Liver (tissue), 3 donors: ENCODE measurements around the gene CLDN8.

Source experiments
- CTCF ChIP-seq: fragments of 150-350 bp; IDR thresholded peaks from 2 replicates; pipeline ENCODE4 v1.5.1; 2017; ENCODE audit warnings: improper control_type of control experiment, low read depth, low read length; ENCODE audit not compliant: missing input control
- EGR1 ChIP-seq, 2 donors: IDR thresholded peaks; 2 replicates each; pipeline ENCODE4 v1.6.1; 2016 to 2018; ENCODE audit warnings: antibody characterized with exemption in 2 of 2, low read depth in 2 of 2
- FOXA1 ChIP-seq: IDR thresholded peaks from 2 replicates; pipeline ENCODE4 v1.6.1; 2016; ENCODE audit warnings: antibody characterized with exemption
- GABPA ChIP-seq, 2 donors: IDR thresholded peaks in 1 of 2; conservative IDR thresholded peaks in 1 of 2; 2 replicates each; pipeline ENCODE4 v1.6.1; 2016; ENCODE audit warnings: antibody characterized with exemption in 2 of 2, mild to moderate bottlenecking in 1 of 2, moderate library complexity in 1 of 2
- JUND ChIP-seq, 2 donors: IDR thresholded peaks; 2 replicates each; pipeline ENCODE4 v1.6.1; 2016; ENCODE audit warnings: antibody characterized with exemption in 2 of 2
- MAX ChIP-seq: IDR thresholded peaks from 2 replicates; pipeline ENCODE4 v1.6.1; 2016; ENCODE audit warnings: antibody characterized with exemption
- RAD21 ChIP-seq, 2 donors: IDR thresholded peaks; 2 replicates each; pipeline ENCODE4 v1.6.1; 2016; ENCODE audit warnings: antibody characterized with exemption in 2 of 2, mild to moderate bottlenecking in 2 of 2
- SP1 ChIP-seq: IDR thresholded peaks from 2 replicates; pipeline ENCODE4 v1.6.1; 2018; ENCODE audit warnings: antibody characterized with exemption, mild to moderate bottlenecking
- TAF1 ChIP-seq: conservative IDR thresholded peaks from 2 replicates; pipeline ENCODE4 v1.6.1; 2016; ENCODE audit warnings: antibody characterized with exemption, mild to moderate bottlenecking
- YY1 ChIP-seq: IDR thresholded peaks from 2 replicates; pipeline ENCODE4 v1.6.1; 2016; ENCODE audit warnings: antibody characterized with exemption, mild to moderate bottlenecking
- TF ChIP-seq, protein P1 (sequence below): IDR thresholded peaks from 2 replicates; pipeline ENCODE4 v1.6.1; 2016; ENCODE audit warnings: antibody characterized with exemption, mild to moderate bottlenecking
- donor health status: healthy.
- donor health status: healthy.

GRCh38 chr21:30234643-30235042 is 18.7 kb upstream of the CLDN8 start:
- no peak for TF ChIP-seq CTCF
- TF ChIP-seq GABPA (IDR thresholded peaks at IDR 0.05 in 1 of 2, conservative IDR thresholded peaks at IDR 0.05 in 1 of 2) = no peak
- no peak for TF ChIP-seq TAF1
- no peak for TF ChIP-seq YY1
- TF ChIP-seq, protein P1, sequence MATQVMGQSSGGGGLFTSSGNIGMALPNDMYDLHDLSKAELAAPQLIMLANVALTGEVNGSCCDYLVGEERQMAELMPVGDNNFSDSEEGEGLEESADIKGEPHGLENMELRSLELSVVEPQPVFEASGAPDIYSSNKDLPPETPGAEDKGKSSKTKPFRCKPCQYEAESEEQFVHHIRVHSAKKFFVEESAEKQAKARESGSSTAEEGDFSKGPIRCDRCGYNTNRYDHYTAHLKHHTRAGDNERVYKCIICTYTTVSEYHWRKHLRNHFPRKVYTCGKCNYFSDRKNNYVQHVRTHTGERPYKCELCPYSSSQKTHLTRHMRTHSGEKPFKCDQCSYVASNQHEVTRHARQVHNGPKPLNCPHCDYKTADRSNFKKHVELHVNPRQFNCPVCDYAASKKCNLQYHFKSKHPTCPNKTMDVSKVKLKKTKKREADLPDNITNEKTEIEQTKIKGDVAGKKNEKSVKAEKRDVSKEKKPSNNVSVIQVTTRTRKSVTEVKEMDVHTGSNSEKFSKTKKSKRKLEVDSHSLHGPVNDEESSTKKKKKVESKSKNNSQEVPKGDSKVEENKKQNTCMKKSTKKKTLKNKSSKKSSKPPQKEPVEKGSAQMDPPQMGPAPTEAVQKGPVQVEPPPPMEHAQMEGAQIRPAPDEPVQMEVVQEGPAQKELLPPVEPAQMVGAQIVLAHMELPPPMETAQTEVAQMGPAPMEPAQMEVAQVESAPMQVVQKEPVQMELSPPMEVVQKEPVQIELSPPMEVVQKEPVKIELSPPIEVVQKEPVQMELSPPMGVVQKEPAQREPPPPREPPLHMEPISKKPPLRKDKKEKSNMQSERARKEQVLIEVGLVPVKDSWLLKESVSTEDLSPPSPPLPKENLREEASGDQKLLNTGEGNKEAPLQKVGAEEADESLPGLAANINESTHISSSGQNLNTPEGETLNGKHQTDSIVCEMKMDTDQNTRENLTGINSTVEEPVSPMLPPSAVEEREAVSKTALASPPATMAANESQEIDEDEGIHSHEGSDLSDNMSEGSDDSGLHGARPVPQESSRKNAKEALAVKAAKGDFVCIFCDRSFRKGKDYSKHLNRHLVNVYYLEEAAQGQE = no peak
- no peak for TF ChIP-seq MAX
- no peak for TF ChIP-seq JUND (IDR thresholded peaks at IDR 0.05)
- no peak for TF ChIP-seq RAD21 (IDR thresholded peaks at IDR 0.05)
- TF ChIP-seq FOXA1 = no peak
- no peak for TF ChIP-seq SP1
- no peak for TF ChIP-seq EGR1 (IDR thresholded peaks at IDR 0.05; ENCODE audit: low read depth in 2 of 2)
